HEK293 (cell line): ENCODE measurements around the gene ECE1.

ENCODE experiments used
- CTCF ChIA-PET: fragments of 350-600 bp; formaldehyde crosslinking; extraction: SDS; loops from one replicate; lab custom pipeline; 2021; ENCODE audit warnings: antibody characterized with exemption; lab: Yijun Ruan, JAX
- POLR2A ChIA-PET: fragments of 300-600 bp; formaldehyde crosslinking; extraction: SDS; loops from one replicate; lab custom pipeline; 2020; ENCODE audit warnings: antibody characterized with exemption, inconsistent platforms; lab: Yijun Ruan, JAX
- H3K27ac ChIP-seq: fragments of 200-500 bp; sonication (Bioruptor generic); 2 replicates; pipeline ENCODE4 v1.5.1; 2014; ENCODE audit warnings: low read depth, low read length, control low read depth, inconsistent platforms; ENCODE audit errors: extremely low read depth
- H3K36me3 ChIP-seq, 2 experiments: fragments of 200-500 bp in 1 of 2; sonication (Bioruptor generic) in 1 of 2; 1 replicate in 1 of 2; 2 replicates in 1 of 2; pipeline ENCODE4 v1.5.1; 2014 to 2017; ENCODE audit warnings: inconsistent platforms in 2 of 2, low read length in 2 of 2; ENCODE audit not compliant: control insufficient read depth in 2 of 2, insufficient read depth in 1 of 2
- H3K4me1 ChIP-seq: fragments of 200-500 bp; sonication (Bioruptor generic); 2 replicates; pipeline ENCODE4 v1.5.1; 2014; ENCODE audit warnings: mild to moderate bottlenecking, low read length, inconsistent platforms; ENCODE audit not compliant: control insufficient read depth, insufficient read depth
- H3K4me3 ChIP-seq: 2 replicates; pipeline ENCODE4 v1.5.1; 2011; ENCODE audit warnings: low read depth, mild to moderate bottlenecking, control low read depth, low read length, moderate library complexity
- H3K9me3 ChIP-seq: fragments of 200-500 bp; sonication (Bioruptor generic); 2 replicates; pipeline ENCODE4 v1.5.1; 2014; ENCODE audit warnings: low read depth, low read length, inconsistent platforms; ENCODE audit not compliant: control insufficient read depth, insufficient read depth
- CTCF ChIP-seq: fragments of 450-650 bp; formaldehyde crosslinking; IDR thresholded peaks from 2 replicates; pipeline ENCODE4 v1.5.1; 2016; ENCODE audit warnings: missing biosample characterization, missing genetic modification characterization
- GLI2 ChIP-seq: fragments of 450-650 bp; formaldehyde crosslinking; IDR thresholded peaks from 2 replicates; pipeline ENCODE4; 2017; ENCODE audit warnings: missing biosample characterization, missing genetic modification characterization, low read depth, borderline replicate concordance
- GLIS1 ChIP-seq: fragments of 450-650 bp; formaldehyde crosslinking; IDR thresholded peaks from 2 replicates; pipeline ENCODE4 v1.5.1; 2016; ENCODE audit warnings: missing biosample characterization, missing genetic modification characterization
- KLF1 ChIP-seq: fragments of 450-650 bp; formaldehyde crosslinking; IDR thresholded peaks from 2 replicates; pipeline ENCODE4 v1.5.1; 2016; ENCODE audit warnings: missing biosample characterization, missing genetic modification characterization
- KLF10 ChIP-seq: fragments of 450-650 bp; IDR thresholded peaks from 2 replicates; pipeline ENCODE4 v1.5.1; 2018; ENCODE audit warnings: missing biosample characterization, mild to moderate bottlenecking, missing genetic modification characterization
- KLF9 ChIP-seq: fragments of 450-650 bp; formaldehyde crosslinking; IDR thresholded peaks from 2 replicates; pipeline ENCODE4 v1.5.1; 2016; ENCODE audit warnings: missing biosample characterization, missing genetic modification characterization, low read depth
- RBAK ChIP-seq: fragments of 450-650 bp; formaldehyde crosslinking; IDR thresholded peaks from 2 replicates; pipeline ENCODE4 v1.5.1; 2016; ENCODE audit warnings: missing biosample characterization, missing genetic modification characterization
- TCF7L2 ChIP-seq: IDR thresholded peaks from 2 replicates; pipeline ENCODE4 v1.6.1; 2011; ENCODE audit warnings: low read depth, mild to moderate bottlenecking, inconsistent platforms, low read length, moderate library complexity, borderline replicate concordance
- ZFP69B ChIP-seq: fragments of 450-650 bp; formaldehyde crosslinking; IDR thresholded peaks from 2 replicates; pipeline ENCODE4 v1.5.1; 2016; ENCODE audit warnings: missing biosample characterization, missing genetic modification characterization
- ZIC2 ChIP-seq: fragments of 450-650 bp; formaldehyde crosslinking; IDR thresholded peaks from 2 replicates; pipeline ENCODE4 v1.5.1; 2016; ENCODE audit warnings: missing biosample characterization, missing genetic modification characterization
- ZNF239 ChIP-seq: fragments of 450-650 bp; formaldehyde crosslinking; IDR thresholded peaks from 2 replicates; pipeline ENCODE4 v1.5.1; 2016; ENCODE audit warnings: missing biosample characterization, missing genetic modification characterization
- ZNF302 ChIP-seq: fragments of 450-650 bp; formaldehyde crosslinking; IDR thresholded peaks from 2 replicates; pipeline ENCODE4 v1.5.1; 2016; ENCODE audit warnings: missing biosample characterization, missing genetic modification characterization, low read depth
- ZNF398 ChIP-seq: fragments of 450-650 bp; formaldehyde crosslinking; IDR thresholded peaks from 2 replicates; pipeline ENCODE4 v1.5.1; 2017; ENCODE audit warnings: missing biosample characterization, missing genetic modification characterization
- ZNF423 ChIP-seq: fragments of 450-650 bp; formaldehyde crosslinking; IDR thresholded peaks from 2 replicates; pipeline ENCODE4 v1.5.1; 2016; ENCODE audit warnings: missing biosample characterization, missing genetic modification characterization
- ZNF580 ChIP-seq: fragments of 450-650 bp; formaldehyde crosslinking; IDR thresholded peaks from 2 replicates; pipeline ENCODE4 v1.5.1; 2016; ENCODE audit warnings: missing biosample characterization, missing genetic modification characterization
- ZNF658 ChIP-seq: fragments of 450-650 bp; formaldehyde crosslinking; IDR thresholded peaks from 2 replicates; pipeline ENCODE4; 2016; ENCODE audit warnings: missing biosample characterization, missing genetic modification characterization
- ZNF670 ChIP-seq: fragments of 450-650 bp; formaldehyde crosslinking; IDR thresholded peaks from 2 replicates; pipeline ENCODE4 v1.5.1; 2016; ENCODE audit warnings: missing biosample characterization, missing genetic modification characterization, low read depth
- ZNF792 ChIP-seq: fragments of 450-650 bp; formaldehyde crosslinking; IDR thresholded peaks from 2 replicates; pipeline ENCODE4 v1.5.1; 2016; ENCODE audit warnings: missing biosample characterization, missing genetic modification characterization

ECE1 gene

GRCh38 chr1:21301794-21302440 is 11.7 kb upstream of the ECE1 start:
- Histone ChIP-seq H3K4me1 (no peaks in the 10 kb centered on the region), H3K36me3 (no peaks in the 10 kb centered on the region), H3K9me3 (no peaks in the 10 kb centered on the region), H3K4me3 (no peak overlapping the region), H3K27ac (no peak overlapping the region)
- CTCF ChIA-PET: interaction anchor here (0.6 to 5.9 kb wide), 6 partner anchors 29 to 605 kb away, joined by 3 to 30 read pairs (median 4); no protein-coding TSS in a partner anchor
- TF ChIP-seq RBAK (tag by site-specific recombination) (no peak), ZIC2 (tag by site-specific recombination) (0 out of 2 replicates have a peak, but pooled peaks have one; percentile 11), GLIS1 (tag by site-specific recombination) (peak; percentile 83), ZNF580 (tag by site-specific recombination) (0 out of 2 replicates have a peak, but pooled peaks have one; percentile 24), CTCF (tag by site-specific recombination) (no peak)
- POLR2A ChIA-PET: no interaction called here

- CTCF ChIA-PET: interaction anchor here (0.6 to 5.9 kb wide), 6 partner anchors 24 to 68 kb away, joined by 3 to 30 read pairs (median 4); no protein-coding TSS in a partner anchor
- Histone ChIP-seq H3K4me1 (no peaks in the 10 kb centered on the region), H3K4me3 (no peak overlapping the region), H3K9me3 (no peaks in the 10 kb centered on the region), H3K36me3 (no peaks in the 10 kb centered on the region), H3K27ac (no peak overlapping the region)
- POLR2A ChIA-PET: no interaction called here
- TF ChIP-seq GLI2: no peak
- TF ChIP-seq ZNF398 (tag by site-specific recombination): no peak
- 0 out of 2 replicates have a peak, but pooled peaks have one; percentile 31 for TF ChIP-seq ZNF792 (tag by site-specific recombination)
- no peak for TF ChIP-seq ZNF239 (tag by site-specific recombination)
- peak; percentile 74; the same call in 1 of the 2 replicates for TF ChIP-seq KLF10
- TF ChIP-seq ZNF670 (tag by site-specific recombination): no peak
- no peak for TF ChIP-seq ZFP69B (tag by site-specific recombination)
- peak; percentile 59; the same call in 1 of the 2 replicates for TF ChIP-seq KLF1
- TF ChIP-seq TCF7L2: no peak
- peak; percentile 48; the same call in 1 of the 2 replicates for TF ChIP-seq KLF9 (tag by site-specific recombination)
- TF ChIP-seq ZNF302 (tag by site-specific recombination): no peak
- TF ChIP-seq ZNF423: no peak
- no peak for TF ChIP-seq ZNF658 (tag by site-specific recombination)
These were observed 10.5 kb upstream of the ECE1 start for GRCh38 chr1:21300774-21301173.
